NCI-H1417 (cell line): ENCODE data around the gene MEIS3.
"Not testable (repeated sequence)": the region's sequence is repeated elsewhere in the genome, so short reads cannot be mapped to it uniquely, and the experiment has no call there.

Experiments
- DNase-seq, 3 experiments: peaks; one replicate each; lab custom pipeline; 2025; lab: John Stamatoyannopoulos, UW

MEIS3 gene

DNA sequence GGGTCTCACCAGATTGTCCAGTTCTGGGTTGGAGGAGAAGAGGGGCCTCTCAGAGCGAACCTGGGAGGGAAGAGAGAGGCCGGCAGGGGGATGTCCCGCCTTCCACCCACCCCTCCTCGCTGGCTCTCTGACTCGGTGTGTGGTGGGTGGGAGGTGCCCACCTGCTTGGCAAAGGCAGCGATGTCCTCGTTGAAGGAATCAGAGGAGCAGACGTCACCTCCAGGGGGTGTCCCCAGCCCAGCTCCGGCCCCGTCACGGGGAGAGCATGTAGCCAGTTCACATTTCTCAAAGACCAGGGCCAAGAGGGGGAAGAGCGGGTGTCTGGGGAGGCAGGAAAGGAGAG lies 2.7 kb downstream of the MEIS3 start:
- no peak for DNase-seq

- no peak for DNase-seq
Measured at GRCh38 chr19:47415953-47416642, 3.2 kb downstream of the MEIS3 start.

DNA sequence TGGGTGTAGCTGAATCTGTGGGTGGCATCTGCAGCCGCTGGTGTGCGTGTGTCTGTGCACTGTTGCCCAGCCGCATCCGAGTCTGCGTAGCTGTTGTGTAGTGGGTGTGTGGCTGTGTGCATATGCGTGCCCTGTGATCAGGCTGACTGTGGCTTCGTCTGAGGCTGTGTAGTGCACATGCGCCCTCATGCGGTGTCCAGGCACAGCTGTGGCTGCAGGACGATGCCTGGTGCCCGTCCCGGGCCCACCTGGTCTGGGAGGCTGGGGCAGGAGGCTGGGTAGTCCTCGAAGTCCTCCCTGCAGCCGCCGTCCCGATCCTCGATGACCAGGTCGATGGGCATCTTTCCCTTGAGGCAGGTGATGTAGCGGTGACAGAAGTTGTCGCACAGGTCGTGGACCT lies 4.9 kb downstream of the MEIS3 start:
- peak in 1 of 3 experiments; percentile 28 for DNase-seq

DNA sequence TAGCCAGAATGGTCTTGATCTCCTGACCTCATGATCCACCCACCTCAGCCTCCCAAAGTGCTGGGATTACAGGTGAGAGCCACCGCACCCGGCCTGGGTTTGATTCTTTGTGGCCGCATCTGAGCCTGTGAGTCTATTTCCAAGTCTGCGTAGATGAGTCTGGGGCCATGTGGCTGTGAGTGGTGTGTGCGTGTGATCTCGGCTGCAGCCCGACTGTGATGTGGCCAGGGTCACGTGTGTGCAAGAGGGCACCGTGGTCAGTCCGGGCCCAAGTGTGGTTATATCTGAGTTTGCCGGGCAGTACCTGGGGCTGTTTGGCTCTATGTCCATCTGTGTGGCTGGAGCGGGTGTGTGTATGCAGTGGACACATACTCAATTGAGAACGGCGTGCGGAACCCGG lies 5.4 kb downstream of the MEIS3 start:
- no peak for DNase-seq

- not testable (repeated sequence) for DNase-seq
Measured at GRCh38 chr19:47411696-47412095, 7.6 kb downstream of the MEIS3 start.

- DNase-seq, result peak in 1 of 3 experiments; percentile 31
Measured at GRCh38 chr19:47411101-47411500, 8.2 kb downstream of the MEIS3 start.

GRCh38 chr19:47408156-47408938 lies 11.0 kb downstream of the MEIS3 start:
- no peak for DNase-seq

DNA sequence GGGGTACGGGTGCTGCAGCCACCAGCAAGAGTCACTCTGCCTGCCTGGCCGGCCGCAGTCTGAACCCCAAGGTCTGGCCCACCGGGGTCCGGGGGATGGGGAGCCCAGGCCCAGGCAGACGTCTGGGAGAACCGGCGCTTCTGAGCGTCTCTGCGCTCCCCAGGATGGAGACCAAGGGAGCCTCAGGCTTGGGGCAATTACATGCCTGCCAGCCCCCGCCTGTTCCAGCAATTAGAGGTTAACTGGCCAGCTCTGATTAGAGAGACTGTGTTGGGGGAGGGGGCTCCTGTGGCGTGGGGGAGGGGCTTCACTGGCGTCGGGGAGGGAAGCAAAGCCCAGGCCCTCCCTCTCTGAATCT lies 11.9 kb downstream of the MEIS3 start:
- DNase-seq, result peak in 2 of 3 experiments; percentile 12 to 30

DNA sequence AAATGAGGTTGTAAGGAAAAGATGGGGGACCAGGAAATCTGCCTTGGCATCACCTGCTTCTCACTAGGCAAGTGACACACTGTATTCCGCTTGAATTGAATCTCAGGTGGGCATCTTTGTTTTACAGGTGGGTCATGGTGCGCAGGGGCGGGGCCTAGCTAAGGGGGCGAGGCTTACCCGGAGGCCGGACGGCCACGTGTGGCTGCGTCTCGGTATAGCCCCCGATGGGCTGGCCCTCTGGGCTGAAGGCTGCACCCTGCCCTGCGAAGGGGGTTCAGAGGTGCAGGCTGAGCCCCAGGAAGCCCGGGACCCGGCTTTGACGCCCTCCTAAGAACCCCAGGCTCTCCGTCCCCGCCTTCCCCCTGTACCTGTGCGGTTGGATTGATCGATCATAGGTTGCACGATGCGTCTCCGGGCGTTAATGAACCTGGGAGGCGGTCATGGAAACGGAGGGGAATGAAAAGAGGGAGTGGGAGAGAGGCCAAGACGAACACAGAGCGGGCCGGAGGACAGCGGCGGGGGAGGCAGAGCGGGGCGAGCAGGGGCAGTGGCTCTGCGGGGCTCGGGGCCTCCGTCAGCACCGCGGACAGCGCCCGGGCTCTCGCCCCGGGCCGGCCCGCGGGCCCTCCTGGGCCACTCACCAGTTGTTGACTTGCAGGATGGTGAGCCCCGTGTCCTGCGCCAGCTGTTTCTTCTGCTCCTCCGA lies 12.5 kb downstream of the MEIS3 start:
- peak in 1 of 3 experiments; percentile 11 for DNase-seq

GRCh38 chr19:47405854-47406417 lies 13.4 kb downstream of the MEIS3 start:
- no peak for DNase-seq

DNA sequence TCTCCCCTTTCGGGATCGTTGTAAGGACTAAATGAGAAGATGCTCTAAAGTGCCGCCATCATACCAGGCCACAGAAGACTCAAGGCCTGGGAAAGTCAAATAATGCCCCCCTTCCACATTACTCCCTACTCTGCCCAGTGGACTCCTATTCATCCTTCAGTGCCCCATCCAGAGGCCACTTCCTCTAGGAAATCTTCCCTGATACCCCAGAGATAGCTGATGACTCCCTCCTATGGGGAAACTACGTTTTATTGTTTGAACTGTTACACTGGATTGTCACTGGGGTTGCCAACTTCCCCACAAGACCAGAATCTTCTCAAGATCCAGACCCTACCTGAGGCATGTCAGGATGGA lies 14.2 kb downstream of the MEIS3 start:
- no peak for DNase-seq

GRCh38 chr19:47404334-47405196 lies 14.8 kb downstream of the MEIS3 start:
- no peak for DNase-seq

GRCh38 chr19:47402504-47402903 lies 16.8 kb downstream of the MEIS3 start:
- DNase-seq, result no peak

GRCh38 chr19:47398707-47399597 lies 20.4 kb downstream of the MEIS3 start:
- no peak for DNase-seq

DNA sequence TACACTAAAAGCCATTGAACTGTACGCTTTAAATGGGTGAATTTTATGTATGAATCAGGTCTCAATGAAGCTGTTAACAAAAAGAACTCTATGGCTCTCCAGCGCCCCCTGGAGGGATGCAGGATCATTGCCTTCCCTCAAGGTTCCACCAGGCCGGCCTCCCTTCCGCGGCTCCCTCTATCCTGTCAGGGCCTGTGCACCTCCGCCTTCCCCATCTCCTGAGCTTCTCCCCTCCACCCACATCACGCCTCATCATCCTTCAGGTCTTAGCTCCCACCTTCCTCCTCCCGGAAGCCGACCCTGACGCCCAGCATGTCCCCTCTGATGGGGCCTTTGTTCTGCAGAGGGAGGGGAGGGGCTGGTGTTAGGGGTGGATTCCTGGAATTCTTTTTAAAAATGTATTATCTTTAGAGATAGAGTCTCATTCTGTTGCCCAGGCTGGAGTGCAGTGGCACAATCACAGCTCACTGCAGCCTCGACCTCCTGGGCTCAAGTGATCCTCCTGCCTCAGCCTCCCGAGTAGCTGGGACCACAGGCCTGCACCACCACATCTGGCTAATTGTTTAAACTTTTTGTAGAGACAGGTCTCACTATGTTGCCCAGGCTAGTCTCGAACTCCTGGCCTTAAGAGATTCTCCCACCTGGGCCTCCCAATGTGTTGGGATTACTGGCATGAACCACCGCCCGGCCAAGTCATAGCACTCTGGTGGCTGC lies 27.7 kb downstream of the MEIS3 start:
- peak; percentile 39 to 75 (median 50) for DNase-seq

DNA sequence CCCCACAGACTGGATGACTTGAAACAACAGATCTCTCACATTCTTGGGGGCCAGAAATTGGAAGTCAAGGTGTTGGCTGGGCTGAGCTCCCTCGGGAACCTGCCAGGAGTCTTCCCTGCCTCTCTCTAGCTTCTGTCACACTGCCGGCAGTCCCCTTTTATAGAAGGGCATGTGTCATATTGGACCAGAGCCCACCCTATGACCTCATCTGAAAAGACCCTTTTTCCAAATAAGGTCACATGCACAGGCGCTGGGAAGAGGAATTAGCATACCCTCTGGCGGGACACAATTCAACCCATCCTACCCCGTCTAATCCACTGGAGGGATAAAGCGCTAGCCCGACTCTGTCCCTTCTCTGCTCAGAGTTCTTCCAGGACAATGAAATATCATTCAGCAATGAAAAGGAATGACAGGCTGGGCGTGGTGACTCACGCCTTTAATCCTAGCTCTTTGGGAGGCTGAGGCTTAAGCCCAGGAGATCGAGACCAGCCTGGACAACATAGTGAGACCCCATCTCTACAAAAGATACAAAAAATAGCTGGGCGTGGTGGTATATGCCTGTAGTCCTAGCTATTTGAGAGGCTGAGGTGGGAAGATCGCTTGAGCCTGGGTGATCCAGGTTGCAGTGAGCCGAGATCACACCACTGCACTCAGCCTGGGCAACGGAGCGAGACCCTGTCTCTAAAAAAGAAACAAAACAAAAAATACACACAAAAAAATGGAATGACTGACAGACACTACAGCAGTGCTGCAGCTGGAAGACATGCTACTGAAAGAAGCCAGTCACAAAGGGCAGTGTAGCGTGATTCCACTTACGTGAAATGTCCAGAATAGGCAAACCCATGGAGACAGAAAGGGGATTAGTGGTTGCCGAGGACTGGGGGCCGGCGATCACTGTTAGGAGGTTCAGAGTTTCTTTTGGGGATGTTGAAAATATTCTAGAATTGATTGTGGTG lies 28.5 kb downstream of the MEIS3 start:
- DNase-seq, result no peak

GRCh38 chr19:47389150-47389556 lies 30.2 kb downstream of the MEIS3 start:
- peak in 1 of 3 experiments; percentile 25 for DNase-seq

GRCh38 chr19:47388721-47389120 lies 30.6 kb downstream of the MEIS3 start:
- DNase-seq, result not testable (repeated sequence)

- not testable (repeated sequence) for DNase-seq
Measured at GRCh38 chr19:47387623-47388022, 31.7 kb downstream of the MEIS3 start.
